ENCODE data around the gene HOXB5.

Gene HOXB5

DNA sequence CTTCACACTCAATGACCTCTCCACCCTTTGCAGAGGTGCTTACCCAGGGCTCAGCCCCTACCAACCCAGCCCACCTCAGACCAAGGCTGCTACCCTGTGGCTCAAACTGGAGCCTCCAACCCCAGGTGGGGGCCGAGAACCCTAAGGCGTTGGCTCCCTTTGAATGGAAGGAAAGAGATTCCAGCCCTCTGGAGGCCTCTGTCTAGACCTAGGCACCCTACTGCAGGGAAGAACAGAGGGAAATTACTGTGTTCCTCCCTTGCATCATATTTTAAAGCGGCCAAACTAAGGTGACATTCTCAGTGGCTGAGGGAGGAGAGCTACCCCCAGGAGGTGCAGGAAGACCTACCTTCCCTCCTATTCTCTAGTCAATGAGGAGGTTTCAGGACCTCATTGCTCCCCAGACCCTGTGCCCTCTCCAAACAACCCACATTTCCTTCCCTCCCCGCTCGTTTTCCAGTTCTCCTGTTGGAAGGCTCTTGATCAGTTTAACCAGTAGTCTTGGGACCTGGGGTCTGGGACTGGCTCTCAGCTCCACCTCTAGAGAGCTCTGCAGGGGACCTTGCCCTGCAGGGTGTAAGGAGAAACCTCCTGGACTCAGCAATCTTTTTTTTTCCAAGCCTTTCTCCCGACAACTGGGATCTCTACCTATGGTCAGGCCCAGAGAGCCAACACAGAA is 27.0 kb upstream of the HOXB5 start:
- Histone ChIP-seq H3K14ac (ENCODE audit: low read length in 2 of 2) (peak overlapping the region in 1 of 2 experiments; percentile 85), H3K18ac (ENCODE audit: low read depth in 1 of 2, low read length in 2 of 2) (peak overlapping the region; percentile 88), H3K79me1 (replicated peaks; ENCODE audit: low read length, poor library complexity, severe bottlenecking) (no peaks in the 10 kb centered on the region), H3K23ac (ENCODE audit: low read length in 2 of 2) (peak overlapping the region in 1 of 2 experiments; percentile 74), H3K9ac (ENCODE audit: low read length) (no peak overlapping the region), H2BK5ac (ENCODE audit: low read depth, low read length, poor library complexity, severe bottlenecking) (no peak overlapping the region), H3K27me3 (ENCODE audit: control insufficient read depth in 1 of 2, insufficient read depth in 1 of 2, low read length in 2 of 2) (peaks cover 97 to 98% of the 10 kb centered on the region in 2 experiments), H3K27ac (ENCODE audit: low read length, poor library complexity, severe bottlenecking) (no peak overlapping the region), H3K36me3 (ENCODE audit: control insufficient read depth in 1 of 2, insufficient read depth in 2 of 2, low read depth in 1 of 2, low read length in 2 of 2) (no peaks in the 10 kb centered on the region), H3K4ac (ENCODE audit: low read depth in 1 of 2, low read length in 2 of 2) (peak overlapping the region; percentile 42 to 93), H4K91ac (ENCODE audit: low read length) (peak overlapping the region; percentile 67), H4K8ac (ENCODE audit: low read length) (peak overlapping the region; percentile 81), H3K4me1 (ENCODE audit: control insufficient read depth, insufficient read depth, low read depth, low read length) (peaks cover 24% of the 10 kb centered on the region), H3K9me3 (ENCODE audit: control insufficient read depth, low read length) (no peaks in the 10 kb centered on the region), H2BK12ac (ENCODE audit: low read length in 2 of 2) (peak overlapping the region; percentile 9 to 70), H2AK5ac (ENCODE audit: low read length, severe bottlenecking) (no peak overlapping the region), H3K4me2 (ENCODE audit: low read length, poor library complexity, severe bottlenecking) (no peak overlapping the region), H2BK120ac (ENCODE audit: low read depth, low read length) (peak overlapping the region; percentile 98), H3K4me3 (ENCODE audit: insufficient read depth in 1 of 2, low read depth in 1 of 2, low read length in 2 of 2) (no peak overlapping the region), H2AFZ (ENCODE audit: low read depth, low read length) (no peak overlapping the region), H2BK15ac (ENCODE audit: low read depth, poor library complexity, severe bottlenecking) (no peak overlapping the region)
- peak; percentile 69 for DNase-seq
- 7% methylated on average over 5 of the region's 6 CpGs for WGBS

DNA sequence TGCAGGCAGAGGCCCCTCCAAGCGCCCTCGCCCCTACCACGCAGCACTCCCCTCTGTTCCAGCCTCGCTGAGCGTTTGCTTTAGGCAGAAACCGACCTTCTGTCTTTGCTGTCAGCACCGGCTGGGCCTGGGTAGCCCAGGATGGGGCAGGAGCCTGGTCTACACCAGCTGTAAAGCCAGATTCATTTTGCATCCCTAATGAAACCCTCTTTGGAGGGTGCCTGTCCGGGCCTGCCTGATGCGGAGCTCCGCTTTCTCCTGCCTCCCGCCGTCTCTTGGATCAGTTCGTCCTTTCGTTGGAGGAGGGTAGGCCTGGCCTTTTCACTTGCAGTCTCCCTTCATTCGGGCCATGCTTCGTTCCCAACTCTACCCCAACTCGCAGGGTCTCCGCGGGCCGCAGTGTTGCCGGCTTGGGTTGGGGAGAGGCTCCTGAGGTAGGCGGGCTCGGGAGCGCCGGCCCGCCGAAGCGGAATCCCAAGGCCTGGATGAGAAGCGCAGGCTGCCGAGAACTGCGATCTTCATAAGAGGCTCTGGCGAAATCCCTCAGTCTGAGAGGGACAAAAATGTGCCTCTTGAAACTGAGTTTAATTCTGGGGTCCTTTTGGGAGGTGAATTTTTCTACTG is 26.4 kb upstream of the HOXB5 start:
- Histone ChIP-seq H2BK120ac (ENCODE audit: low read depth, low read length) (peak overlapping the region; percentile 98), H3K9ac (ENCODE audit: low read length) (no peak overlapping the region), H3K4me1 (ENCODE audit: control insufficient read depth, insufficient read depth, low read depth, low read length) (peaks cover 19% of the 10 kb centered on the region), H3K14ac (ENCODE audit: low read length in 2 of 2) (peak overlapping the region; percentile 12 to 19), H3K9me3 (ENCODE audit: control insufficient read depth, low read length) (no peaks in the 10 kb centered on the region), H3K4me3 (ENCODE audit: insufficient read depth in 1 of 2, low read depth in 1 of 2, low read length in 2 of 2) (no peak overlapping the region), H3K4ac (ENCODE audit: low read depth in 1 of 2, low read length in 2 of 2) (peak overlapping the region; percentile 90 to 93), H3K27me3 (ENCODE audit: control insufficient read depth in 1 of 2, insufficient read depth in 1 of 2, low read length in 2 of 2) (peaks cover 97 to 98% of the 10 kb centered on the region in 2 experiments), H2BK12ac (ENCODE audit: low read length in 2 of 2) (peak overlapping the region; percentile 4 to 19), H3K79me1 (replicated peaks; ENCODE audit: low read length, poor library complexity, severe bottlenecking) (no peaks in the 10 kb centered on the region), H3K36me3 (ENCODE audit: control insufficient read depth in 1 of 2, insufficient read depth in 2 of 2, low read depth in 1 of 2, low read length in 2 of 2) (no peaks in the 10 kb centered on the region), H4K8ac (ENCODE audit: low read length) (peak overlapping the region; percentile 83), H3K27ac (ENCODE audit: low read length, poor library complexity, severe bottlenecking) (no peak overlapping the region), H2BK5ac (ENCODE audit: low read depth, low read length, poor library complexity, severe bottlenecking) (no peak overlapping the region), H2BK15ac (ENCODE audit: low read depth, poor library complexity, severe bottlenecking) (no peak overlapping the region), H2AFZ (ENCODE audit: low read depth, low read length) (no peak overlapping the region), H3K4me2 (ENCODE audit: low read length, poor library complexity, severe bottlenecking) (no peak overlapping the region), H3K23ac (ENCODE audit: low read length in 2 of 2) (peak overlapping the region in 1 of 2 experiments; percentile 0), H4K91ac (ENCODE audit: low read length) (peak overlapping the region; percentile 96), H3K18ac (ENCODE audit: low read depth in 1 of 2, low read length in 2 of 2) (peak overlapping the region; percentile 88), H2AK5ac (ENCODE audit: low read length, severe bottlenecking) (no peak overlapping the region)
- whole genome bisulfite sequencing: 4% methylated on average over 26 of the region's 32 CpGs
- DNase-seq: peak; percentile 81

DNA sequence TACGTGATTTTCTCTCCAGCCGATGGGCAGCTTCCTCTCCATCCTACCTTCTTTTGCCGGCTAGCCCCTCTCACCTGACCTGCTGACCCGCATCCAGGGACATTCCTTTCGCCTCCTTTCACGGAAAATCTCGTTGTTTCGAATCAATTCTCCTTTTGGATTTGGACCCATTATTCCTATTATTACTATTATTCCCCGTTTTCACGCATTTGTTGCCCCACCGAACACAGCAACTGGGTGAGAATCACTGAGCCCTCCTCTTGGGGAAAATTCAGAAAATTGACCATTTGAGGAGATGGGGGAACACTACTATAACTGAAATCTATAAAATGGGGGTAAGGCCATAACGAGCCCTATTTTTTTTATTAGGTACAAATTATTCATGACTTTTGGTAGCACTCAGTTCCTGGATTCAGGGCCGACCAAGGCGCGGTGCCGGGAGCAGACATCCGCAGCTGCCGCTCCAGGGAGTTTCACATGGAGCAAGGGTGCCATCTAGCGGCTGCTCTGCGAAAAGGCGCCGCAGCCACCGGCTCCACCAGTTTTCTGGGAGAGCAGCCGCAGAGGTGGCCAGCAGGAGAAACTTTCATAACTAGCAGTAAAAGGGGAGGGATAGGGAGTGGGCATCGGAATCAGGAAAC is 24.8 kb upstream of the HOXB5 start:
- peak overlapping the region in 1 of 2 experiments; percentile 35 for H3K14ac ChIP-seq (ENCODE audit: low read length in 2 of 2)
- no peak overlapping the region for H4K8ac ChIP-seq (ENCODE audit: low read length)
- H2BK12ac ChIP-seq (ENCODE audit: low read length in 2 of 2): peak overlapping the region; percentile 87 to 99
- H2AFZ ChIP-seq (ENCODE audit: low read depth, low read length): no peak overlapping the region
- H3K27me3 ChIP-seq (ENCODE audit: control insufficient read depth in 1 of 2, insufficient read depth in 1 of 2, low read length in 2 of 2): peaks cover 84 to 85% of the 10 kb centered on the region in 2 experiments
- H2BK120ac ChIP-seq (ENCODE audit: low read depth, low read length): peak overlapping the region; percentile 82
- H3K4me3 ChIP-seq (ENCODE audit: insufficient read depth in 1 of 2, low read depth in 1 of 2, low read length in 2 of 2): peak overlapping the region in 1 of 2 experiments; percentile 78
- peak overlapping the region; percentile 92 to 97 for H3K4ac ChIP-seq (ENCODE audit: low read depth in 1 of 2, low read length in 2 of 2)
- peak; percentile 94 for DNase-seq
- no peaks in the 10 kb centered on the region for H3K79me1 ChIP-seq (replicated peaks; ENCODE audit: low read length, poor library complexity, severe bottlenecking)
- H3K9me3 ChIP-seq (ENCODE audit: control insufficient read depth, low read length): no peaks in the 10 kb centered on the region
- H3K23ac ChIP-seq (ENCODE audit: low read length in 2 of 2): peak overlapping the region in 1 of 2 experiments; percentile 46
- peak overlapping the region; percentile 95 for H4K91ac ChIP-seq (ENCODE audit: low read length)
- H3K27ac ChIP-seq (ENCODE audit: low read length, poor library complexity, severe bottlenecking): no peak overlapping the region
- H3K4me1 ChIP-seq (ENCODE audit: control insufficient read depth, insufficient read depth, low read depth, low read length): peaks cover 19% of the 10 kb centered on the region
- H2AK5ac ChIP-seq (ENCODE audit: low read length, severe bottlenecking): no peak overlapping the region
- H3K4me2 ChIP-seq (ENCODE audit: low read length, poor library complexity, severe bottlenecking): peak overlapping the region; percentile 71
- peak overlapping the region; percentile 87 to 99 for H3K18ac ChIP-seq (ENCODE audit: low read depth in 1 of 2, low read length in 2 of 2)
- H2BK5ac ChIP-seq (ENCODE audit: low read depth, low read length, poor library complexity, severe bottlenecking): no peak overlapping the region
- WGBS: 3% methylated on average over 24 of the region's 25 CpGs
- H2BK15ac ChIP-seq (ENCODE audit: low read depth, poor library complexity, severe bottlenecking): peak overlapping the region; percentile 99
- H3K9ac ChIP-seq (ENCODE audit: low read length): peak overlapping the region; percentile 79
- no peaks in the 10 kb centered on the region for H3K36me3 ChIP-seq (ENCODE audit: control insufficient read depth in 1 of 2, insufficient read depth in 2 of 2, low read depth in 1 of 2, low read length in 2 of 2)
